ENCODE results near the gene MBP.

Gene MBP

GRCh38 chr18:77066101-77066500 lies 66.5 kb downstream of the MBP start:
- no peak overlapping the region for H3K4me3 ChIP-seq (replicated peaks; ENCODE audit: insufficient read depth, low read length)
- no peak for DNase-seq (ENCODE audit: low read depth in 1 of 2, low spot score in 1 of 2)
- TF ChIP-seq SPI1 (IDR thresholded peaks at IDR 0.05; ENCODE audit: borderline replicate concordance, low read depth): no peak
- TF ChIP-seq REST (IDR thresholded peaks at IDR 0.05; ENCODE audit: insufficient replicate concordance, low read depth): no peak
- TF ChIP-seq POLR2AphosphoS5 (IDR thresholded peaks at IDR 0.05; ENCODE audit: low read depth): no peak
- TF ChIP-seq GABPA (IDR thresholded peaks at IDR 0.05; ENCODE audit: low read depth): no peak
- no peak for TF ChIP-seq CTCF (IDR thresholded peaks at IDR 0.05; ENCODE audit: insufficient read depth, low read length)
- peak overlapping the region; percentile 96 for H3K27ac ChIP-seq (replicated peaks)
- H3K27me3 ChIP-seq (ENCODE audit: insufficient read depth, poor library complexity, severe bottlenecking): no peaks in the 10 kb centered on the region

- TF ChIP-seq POLR2AphosphoS5 (IDR thresholded peaks at IDR 0.05; ENCODE audit: low read depth) (peak; percentile 87), SPI1 (IDR thresholded peaks at IDR 0.05; ENCODE audit: borderline replicate concordance, low read depth) (peak; percentile 93), CTCF (IDR thresholded peaks at IDR 0.05; ENCODE audit: insufficient read depth, low read length) (no peak), REST (IDR thresholded peaks at IDR 0.05; ENCODE audit: insufficient replicate concordance, low read depth) (peak; percentile 46)
- Histone ChIP-seq H3K4me3 (replicated peaks; ENCODE audit: insufficient read depth, low read length) (no peak overlapping the region), H3K27ac (replicated peaks) (peak overlapping the region; percentile 96), H3K27me3 (ENCODE audit: insufficient read depth, poor library complexity, severe bottlenecking) (no peaks in the 10 kb centered on the region)
- DNase-seq (ENCODE audit: low read depth in 1 of 2, low spot score in 1 of 2): peak; percentile 96 to 98
Observed at GRCh38 chr18:77065221-77065981, 67.2 kb downstream of the MBP start.

- peak; percentile 91 to 97 for DNase-seq (ENCODE audit: low read depth in 1 of 2, low spot score in 1 of 2)
Observed at GRCh38 chr18:77063260-77063659, 69.3 kb downstream of the MBP start.

More at GRCh38 chr18:77063260-77063659, 69.3 kb downstream of the MBP start:
- H3K4me3 ChIP-seq (replicated peaks; ENCODE audit: insufficient read depth, low read length): no peak overlapping the region
- no peaks in the 10 kb centered on the region for H3K27me3 ChIP-seq (ENCODE audit: insufficient read depth, poor library complexity, severe bottlenecking)
- TF ChIP-seq GABPA (IDR thresholded peaks at IDR 0.05; ENCODE audit: low read depth): no peak
- no peak for TF ChIP-seq CTCF (IDR thresholded peaks at IDR 0.05; ENCODE audit: insufficient read depth, low read length)
- no peak for TF ChIP-seq REST (IDR thresholded peaks at IDR 0.05; ENCODE audit: insufficient replicate concordance, low read depth)
- peak; percentile 63; the same call in 1 of the 2 replicates for TF ChIP-seq POLR2AphosphoS5 (IDR thresholded peaks at IDR 0.05; ENCODE audit: low read depth)
- TF ChIP-seq SPI1 (IDR thresholded peaks at IDR 0.05; ENCODE audit: borderline replicate concordance, low read depth): peak; percentile 94
- peak overlapping the region; percentile 96 for H3K27ac ChIP-seq (replicated peaks)

Data from HL-60 (cell line).